HG03175 (cell line): Measurements from ENCODE around the gene PSMB2.

Source experiments
- ATAC-seq: cut with Tn5 transposase; IDR thresholded peaks from one replicate; pipeline ENCODE4 v1.9.1; 2021; ENCODE audit warnings: mild to moderate bottlenecking, moderate library complexity; ENCODE audit not compliant: unreplicated experiment

PSMB2 gene

GRCh38 chr1:35644204-35644603 lies 2.9 kb upstream of the PSMB2 start:
- no peak for ATAC-seq

- no peak for ATAC-seq
Observed at GRCh38 chr1:35642471-35642955, 1.2 kb upstream of the PSMB2 start.

- no peak for ATAC-seq
Observed at GRCh38 chr1:35640380-35641232, 720 bp downstream of the PSMB2 start.

GRCh38 chr1:35637401-35637809 lies 3.9 kb downstream of the PSMB2 start:
- ATAC-seq: no peak

- ATAC-seq: no peak
Observed at GRCh38 chr1:35633547-35633946, 7.8 kb downstream of the PSMB2 start.

GRCh38 chr1:35631396-35631795 lies 9.9 kb downstream of the PSMB2 start:
- no peak for ATAC-seq

GRCh38 chr1:35629051-35629450 lies 12.3 kb downstream of the PSMB2 start:
- ATAC-seq: no peak

GRCh38 chr1:35623832-35624231 lies 17.5 kb downstream of the PSMB2 start:
- ATAC-seq: no peak

GRCh38 chr1:35622510-35623178 lies 18.7 kb downstream of the PSMB2 start:
- ATAC-seq: no peak

GRCh38 chr1:35619237-35620121 lies 21.8 kb downstream of the PSMB2 start:
- ATAC-seq: no peak

GRCh38 chr1:35615440-35615839 lies 25.9 kb downstream of the PSMB2 start:
- ATAC-seq: no peak

GRCh38 chr1:35611655-35612054 lies 29.7 kb downstream of the PSMB2 start:
- ATAC-seq: no peak

GRCh38 chr1:35605867-35606182 lies 35.5 kb downstream of the PSMB2 start:
- ATAC-seq: no peak

GRCh38 chr1:35605071-35605866 lies 36.1 kb downstream of the PSMB2 start:
- ATAC-seq: no peak

GRCh38 chr1:35603941-35604340 lies 37.4 kb downstream of the PSMB2 start:
- no peak for ATAC-seq

GRCh38 chr1:35603468-35603867 lies 37.9 kb downstream of the PSMB2 start:
- no peak for ATAC-seq

GRCh38 chr1:35600593-35600992 lies 40.7 kb downstream of the PSMB2 start:
- ATAC-seq: no peak

GRCh38 chr1:35599411-35599810 lies 41.9 kb downstream of the PSMB2 start:
- no peak for ATAC-seq

- ATAC-seq: no peak
Observed at GRCh38 chr1:35598895-35599294, 42.4 kb downstream of the PSMB2 start.

GRCh38 chr1:35597870-35598269 lies 43.5 kb downstream of the PSMB2 start:
- no peak for ATAC-seq

- ATAC-seq: no peak
Observed at GRCh38 chr1:35595684-35596083, 45.6 kb downstream of the PSMB2 start.
